ENCODE data around the gene TBC1D21. TPM values are rescaled to one million over a fixed set of nuclear protein-coding genes. Genes with fewer than 3 reads are reported as not detected.

The TBC1D21 gene
- total RNA-seq, 6 donors from 2014 or later, result not detected

DNA sequence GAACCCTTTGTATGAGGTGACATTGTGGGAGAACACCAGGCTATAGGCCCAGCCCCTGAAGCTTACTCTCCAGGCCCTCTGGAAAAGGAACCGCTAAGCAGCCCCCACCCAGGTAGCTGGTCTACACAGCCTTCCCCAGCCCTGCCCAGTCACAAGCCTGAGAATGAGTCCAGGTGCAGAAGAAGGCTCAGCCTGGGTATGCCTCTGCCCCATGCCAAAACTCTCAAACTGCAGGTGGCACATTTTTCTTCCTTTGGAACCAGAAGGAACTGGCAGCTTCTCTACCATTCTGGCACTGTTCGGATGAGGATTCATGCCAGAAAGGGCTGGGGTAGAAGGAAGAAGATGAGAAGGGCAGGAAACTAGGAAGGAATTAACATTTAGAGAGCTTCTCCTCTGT lies 23.7 kb upstream of the TBC1D21 start:
- WGBS, 2 donors, result 92 to 94% methylated on average over 1 to 2 of the region's 2 CpGs
- DNase-seq (no peak), ATAC-seq (ENCODE audit: low FRiP score in 2 of 2) (no peak)
- Histone ChIP-seq H3K9me3 (no peaks in the 10 kb centered on the region), H3K27me3 (no peaks in the 10 kb centered on the region), H3K4me3 (no peak overlapping the region), H3K36me3 (no peaks in the 10 kb centered on the region), H3K27ac (no peak overlapping the region), H3K4me1 (no peaks in the 10 kb centered on the region)
- TF ChIP-seq, protein P1, sequence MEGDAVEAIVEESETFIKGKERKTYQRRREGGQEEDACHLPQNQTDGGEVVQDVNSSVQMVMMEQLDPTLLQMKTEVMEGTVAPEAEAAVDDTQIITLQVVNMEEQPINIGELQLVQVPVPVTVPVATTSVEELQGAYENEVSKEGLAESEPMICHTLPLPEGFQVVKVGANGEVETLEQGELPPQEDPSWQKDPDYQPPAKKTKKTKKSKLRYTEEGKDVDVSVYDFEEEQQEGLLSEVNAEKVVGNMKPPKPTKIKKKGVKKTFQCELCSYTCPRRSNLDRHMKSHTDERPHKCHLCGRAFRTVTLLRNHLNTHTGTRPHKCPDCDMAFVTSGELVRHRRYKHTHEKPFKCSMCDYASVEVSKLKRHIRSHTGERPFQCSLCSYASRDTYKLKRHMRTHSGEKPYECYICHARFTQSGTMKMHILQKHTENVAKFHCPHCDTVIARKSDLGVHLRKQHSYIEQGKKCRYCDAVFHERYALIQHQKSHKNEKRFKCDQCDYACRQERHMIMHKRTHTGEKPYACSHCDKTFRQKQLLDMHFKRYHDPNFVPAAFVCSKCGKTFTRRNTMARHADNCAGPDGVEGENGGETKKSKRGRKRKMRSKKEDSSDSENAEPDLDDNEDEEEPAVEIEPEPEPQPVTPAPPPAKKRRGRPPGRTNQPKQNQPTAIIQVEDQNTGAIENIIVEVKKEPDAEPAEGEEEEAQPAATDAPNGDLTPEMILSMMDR (IDR thresholded peaks at IDR 0.05), result no peak
- no peak for TF ChIP-seq POLR2A (IDR thresholded peaks at IDR 0.05)
- no peak for TF ChIP-seq POLR2AphosphoS5 (IDR thresholded peaks at IDR 0.05)
- TF ChIP-seq EP300 (IDR thresholded peaks at IDR 0.05), result no peak

DNA sequence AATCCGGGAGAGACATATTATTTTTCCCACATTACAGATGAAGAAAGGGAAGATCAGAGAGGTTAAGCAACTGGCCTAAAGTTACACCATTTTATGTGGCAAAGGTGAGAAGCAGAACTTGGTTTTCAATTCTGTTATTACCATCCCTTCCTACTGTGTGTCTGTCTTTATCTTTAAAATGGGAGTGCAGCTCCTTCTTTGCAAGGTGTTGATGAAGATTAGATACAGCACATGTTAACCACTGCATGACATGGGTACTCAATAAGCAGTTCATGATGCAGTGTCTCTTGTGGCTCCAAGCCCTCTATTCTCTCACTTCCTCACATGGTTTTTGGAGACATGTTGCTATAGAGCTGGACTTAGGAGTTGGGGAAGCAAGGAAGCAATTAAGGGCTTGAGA lies 23.1 kb upstream of the TBC1D21 start:
- 52 to 58% methylated on average over 1 of the region's 1 CpG for WGBS, 2 donors
- H3K9me3 ChIP-seq, result no peaks in the 10 kb centered on the region
- no peaks in the 10 kb centered on the region for H3K27me3 ChIP-seq
- no peak overlapping the region for H3K4me3 ChIP-seq
- TF ChIP-seq, protein P1 (IDR thresholded peaks at IDR 0.05), result no peak
- TF ChIP-seq POLR2AphosphoS5 (IDR thresholded peaks at IDR 0.05), result no peak
- no peak for TF ChIP-seq EP300 (IDR thresholded peaks at IDR 0.05)
- no peak for TF ChIP-seq POLR2A (IDR thresholded peaks at IDR 0.05)
- H3K27ac ChIP-seq, result no peak overlapping the region
- no peaks in the 10 kb centered on the region for H3K4me1 ChIP-seq
- no peak for ATAC-seq (ENCODE audit: low FRiP score in 2 of 2)
- no peaks in the 10 kb centered on the region for H3K36me3 ChIP-seq
- DNase-seq, result no peak

DNA sequence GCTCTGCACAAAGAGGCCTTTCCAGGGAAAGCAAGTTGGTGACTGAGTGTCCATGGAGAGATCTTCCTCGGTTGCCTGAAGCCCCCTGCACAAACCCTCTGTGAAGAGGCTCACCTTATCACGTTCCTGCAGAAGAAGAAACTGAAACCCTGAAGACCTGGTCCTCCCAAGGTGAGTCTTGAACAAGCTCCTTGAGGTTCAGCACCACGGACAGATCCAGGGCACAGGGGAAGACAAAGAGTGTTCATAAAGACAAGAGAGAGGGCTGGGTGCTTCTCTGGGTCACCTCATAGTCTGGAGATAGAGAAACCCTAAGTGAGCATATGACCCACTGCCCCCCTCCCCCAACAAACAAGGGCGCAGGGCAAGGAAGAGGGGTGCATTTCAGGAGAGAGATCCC lies 21.7 kb upstream of the TBC1D21 start:
- Histone ChIP-seq H3K27me3 (no peaks in the 10 kb centered on the region), H3K36me3 (no peaks in the 10 kb centered on the region), H3K4me3 (no peak overlapping the region), H3K27ac (no peak overlapping the region), H3K4me1 (no peaks in the 10 kb centered on the region), H3K9me3 (no peaks in the 10 kb centered on the region)
- 12 to 17% methylated on average over 3 to 4 of the region's 4 CpGs for WGBS, 2 donors
- DNase-seq (no peak), ATAC-seq (ENCODE audit: low FRiP score in 2 of 2) (peak in 1 of 2 donors; percentile 27)
- no peak for TF ChIP-seq POLR2A (IDR thresholded peaks at IDR 0.05)
- TF ChIP-seq, protein P1 (IDR thresholded peaks at IDR 0.05), result no peak
- no peak for TF ChIP-seq EP300 (IDR thresholded peaks at IDR 0.05)
- no peak for TF ChIP-seq POLR2AphosphoS5 (IDR thresholded peaks at IDR 0.05)

DNA sequence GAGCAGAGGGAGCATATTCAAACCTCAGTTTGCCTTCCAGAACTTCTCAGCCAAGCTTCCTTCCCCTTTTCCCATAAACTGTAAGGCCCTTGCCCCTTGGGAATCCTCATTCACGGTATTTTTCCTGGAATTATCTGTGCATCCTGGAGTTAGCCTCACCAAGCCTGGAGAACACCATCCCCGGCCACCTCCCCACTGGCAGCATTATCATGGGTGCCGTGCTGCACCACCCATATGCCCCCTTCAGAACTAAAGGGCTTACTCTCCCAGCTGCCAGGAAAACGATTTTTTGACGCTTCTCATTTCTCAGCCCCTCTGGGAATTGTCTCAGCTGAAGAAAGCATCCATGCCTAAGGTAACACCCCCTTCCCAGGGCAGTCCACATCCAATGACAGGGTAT lies 20.9 kb upstream of the TBC1D21 start:
- Histone ChIP-seq H3K4me3 (no peak overlapping the region), H3K9me3 (no peaks in the 10 kb centered on the region), H3K27me3 (no peaks in the 10 kb centered on the region), H3K4me1 (no peaks in the 10 kb centered on the region), H3K36me3 (no peaks in the 10 kb centered on the region), H3K27ac (no peak overlapping the region)
- TF ChIP-seq EP300 (IDR thresholded peaks at IDR 0.05), result no peak
- TF ChIP-seq POLR2AphosphoS5 (IDR thresholded peaks at IDR 0.05), result no peak
- TF ChIP-seq, protein P1 (IDR thresholded peaks at IDR 0.05), result no peak
- TF ChIP-seq POLR2A (IDR thresholded peaks at IDR 0.05), result no peak
- ATAC-seq (ENCODE audit: low FRiP score in 2 of 2) (no peak), DNase-seq (no peak)
- 62 to 72% methylated on average over 5 of the region's 5 CpGs for WGBS, 2 donors

DNA sequence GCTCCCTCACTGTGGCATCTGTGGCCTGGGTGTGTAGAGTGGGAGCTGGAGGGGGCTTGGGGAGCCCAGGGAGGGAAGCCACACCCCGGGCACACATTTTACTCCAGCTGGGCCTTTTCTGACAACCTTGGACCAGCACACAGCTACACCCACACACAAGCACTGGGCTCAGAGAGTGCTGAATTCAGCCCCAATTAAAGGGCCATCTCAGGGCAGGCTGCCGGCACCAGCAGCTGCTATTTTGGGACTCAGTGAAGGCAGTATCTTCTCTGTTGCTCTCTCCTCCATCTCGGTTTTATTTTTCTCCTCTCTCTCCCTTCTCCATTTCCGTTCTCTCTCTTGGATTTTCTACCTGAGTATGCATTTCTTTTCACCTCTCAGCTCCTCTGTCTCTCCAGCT lies 19.1 kb upstream of the TBC1D21 start:
- Histone ChIP-seq H3K27me3 (no peaks in the 10 kb centered on the region), H3K27ac (no peak overlapping the region), H3K36me3 (no peaks in the 10 kb centered on the region), H3K4me3 (no peak overlapping the region), H3K9me3 (no peaks in the 10 kb centered on the region), H3K4me1 (no peaks in the 10 kb centered on the region)
- DNase-seq (no peak), ATAC-seq (ENCODE audit: low FRiP score in 2 of 2) (no peak)
- TF ChIP-seq, protein P1 (IDR thresholded peaks at IDR 0.05), result no peak
- no peak for TF ChIP-seq POLR2A (IDR thresholded peaks at IDR 0.05)
- TF ChIP-seq POLR2AphosphoS5 (IDR thresholded peaks at IDR 0.05), result no peak
- no peak for TF ChIP-seq EP300 (IDR thresholded peaks at IDR 0.05)
- whole genome bisulfite sequencing, 2 donors, result 52 to 61% methylated on average over 3 to 4 of the region's 4 CpGs
